DND-41 (cell line): ENCODE results near the gene IL6R.

Source experiments
- ATAC-seq: fragments of 200-7000 bp; cut with Tn5 transposase; 3 replicates; pipeline ENCODE4 v1.9.1; 2021; ENCODE audit warnings: low read depth; ENCODE audit not compliant: insufficient read depth
- DNase-seq: peaks from one replicate; pipeline ENCODE4 v3.0.0-alpha.2; 2020
- H2AFZ ChIP-seq: 2 replicates; pipeline ENCODE4 v1.6.0; 2012; ENCODE audit warnings: low read depth, low read length
- H3K27ac ChIP-seq: 2 replicates; pipeline ENCODE4 v1.5.1; 2012; ENCODE audit warnings: low read length, inconsistent platforms
- H3K27me3 ChIP-seq: fragments of 200-600 bp; sonication (generic); 2 replicates; pipeline ENCODE4 v1.6.0; 2012; ENCODE audit warnings: low read length, mild to moderate bottlenecking, inconsistent platforms; ENCODE audit not compliant: insufficient read depth, poor library complexity
- H3K36me3 ChIP-seq: 2 replicates; pipeline ENCODE4 v1.5.1; 2012; ENCODE audit warnings: low read length, inconsistent platforms; ENCODE audit not compliant: insufficient read depth
- H3K4me1 ChIP-seq: 2 replicates; pipeline ENCODE4 v1.5.1; 2012; ENCODE audit warnings: mild to moderate bottlenecking, low read length; ENCODE audit not compliant: insufficient read depth
- H3K4me2 ChIP-seq: 2 replicates; pipeline ENCODE4 v1.6.0; 2012; ENCODE audit warnings: mild to moderate bottlenecking, moderate library complexity, low read length, inconsistent platforms; ENCODE audit not compliant: insufficient read depth
- H3K4me3 ChIP-seq, 2 experiments: fragments of 200-600 bp in 1 of 2; shearing (Covaris generic) in 1 of 2; 2 replicates each; pipeline ENCODE4 v1.5.1; 2012 to 2016; ENCODE audit warnings: inconsistent platforms in 2 of 2, low read length in 2 of 2, mild to moderate bottlenecking in 2 of 2, low read depth in 1 of 2, moderate library complexity in 1 of 2
- H3K79me2 ChIP-seq: 2 replicates; pipeline ENCODE4 v1.6.0; 2012; ENCODE audit warnings: low read length, inconsistent platforms; ENCODE audit not compliant: insufficient read depth
- H3K9ac ChIP-seq: 2 replicates; pipeline ENCODE4 v1.6.0; 2012; ENCODE audit warnings: low read depth, mild to moderate bottlenecking, inconsistent platforms, low read length, moderate library complexity
- H3K9me3 ChIP-seq: 2 replicates; pipeline ENCODE4 v1.5.1; 2012; ENCODE audit warnings: low read length, moderate library complexity, mild to moderate bottlenecking, inconsistent platforms; ENCODE audit not compliant: insufficient read depth, severe bottlenecking
- H4K20me1 ChIP-seq: 2 replicates; pipeline ENCODE4 v1.6.0; 2012; ENCODE audit warnings: low read length; ENCODE audit not compliant: insufficient read depth
- CTCF ChIP-seq: IDR thresholded peaks from 2 replicates; pipeline ENCODE4 v1.5.1; 2012; ENCODE audit warnings: borderline replicate concordance, low read length, moderate library complexity, mild to moderate bottlenecking; ENCODE audit not compliant: poor library complexity, severe bottlenecking; ENCODE audit errors: extremely low read depth
- EZH2 ChIP-seq: IDR thresholded peaks from 3 replicates; pipeline ENCODE4 v1.6.1; 2012; ENCODE audit warnings: borderline replicate concordance, low read depth, mild to moderate bottlenecking, moderate library complexity, low read length, inconsistent platforms; ENCODE audit not compliant: severe bottlenecking

IL6R gene

GRCh38 chr1:154471304-154471703, 66.2 kb downstream of the IL6R start:
- TF ChIP-seq CTCF (no peak), EZH2 (no peak)
- Histone ChIP-seq H2AFZ (no peak overlapping the region), H3K4me3 (no peak overlapping the region), H3K27me3 (peaks cover 8% of the 10 kb centered on the region), H3K9ac (no peak overlapping the region), H3K79me2 (no peaks in the 10 kb centered on the region), H3K4me2 (no peak overlapping the region), H3K27ac (no peak overlapping the region), H3K4me1 (no peaks in the 10 kb centered on the region), H3K9me3 (no peaks in the 10 kb centered on the region), H3K36me3 (no peaks in the 10 kb centered on the region), H4K20me1 (no peaks in the 10 kb centered on the region)
- ATAC-seq (no peak), DNase-seq (no peak)

GRCh38 chr1:154474802-154475201, 69.7 kb downstream of the IL6R start:
- Histone ChIP-seq H3K4me3 (no peak overlapping the region), H3K4me2 (no peak overlapping the region), H3K4me1 (no peaks in the 10 kb centered on the region), H3K36me3 (no peaks in the 10 kb centered on the region), H2AFZ (no peak overlapping the region), H3K79me2 (no peaks in the 10 kb centered on the region), H3K9me3 (no peaks in the 10 kb centered on the region), H3K27me3 (peaks cover 5% of the 10 kb centered on the region), H3K27ac (no peak overlapping the region), H3K9ac (no peak overlapping the region), H4K20me1 (no peaks in the 10 kb centered on the region)
- DNase-seq (no peak), ATAC-seq (no peak)
- TF ChIP-seq CTCF (no peak), EZH2 (no peak)

- Histone ChIP-seq H3K4me2 (no peak overlapping the region), H3K27me3 (peaks cover 5% of the 10 kb centered on the region), H3K4me1 (no peaks in the 10 kb centered on the region), H3K79me2 (no peaks in the 10 kb centered on the region), H3K27ac (no peak overlapping the region), H4K20me1 (no peaks in the 10 kb centered on the region), H3K4me3 (no peak overlapping the region), H3K9me3 (no peaks in the 10 kb centered on the region), H2AFZ (no peak overlapping the region), H3K9ac (no peak overlapping the region), H3K36me3 (no peaks in the 10 kb centered on the region)
- TF ChIP-seq EZH2 = no peak
- TF ChIP-seq CTCF = no peak
- ATAC-seq (no peak), DNase-seq (no peak)
Measured at GRCh38 chr1:154476791-154477190, 71.6 kb downstream of the IL6R start.

GRCh38 chr1:154478013-154478412, 72.9 kb downstream of the IL6R start:
- H3K4me1 ChIP-seq = no peaks in the 10 kb centered on the region
- no peak overlapping the region for H3K9ac ChIP-seq
- no peaks in the 10 kb centered on the region for H3K36me3 ChIP-seq
- H3K9me3 ChIP-seq = no peaks in the 10 kb centered on the region
- H4K20me1 ChIP-seq = no peaks in the 10 kb centered on the region
- no peak for ATAC-seq
- no peak overlapping the region for H3K4me2 ChIP-seq
- H3K4me3 ChIP-seq = no peak overlapping the region
- peaks cover 5% of the 10 kb centered on the region for H3K27me3 ChIP-seq
- H3K79me2 ChIP-seq = no peaks in the 10 kb centered on the region
- DNase-seq = no peak
- no peak for TF ChIP-seq CTCF
- no peak for TF ChIP-seq EZH2
- H2AFZ ChIP-seq = no peak overlapping the region
- no peak overlapping the region for H3K27ac ChIP-seq
